Neuronal stem cell (in vitro differentiated cells): ENCODE data around the gene DOK3.
A peak's percentile ranks its signal among the peaks of the same experiment; 100 is the strongest.

Experiments used
- DNase-seq: peaks from one replicate; pipeline ENCODE4 v3.0.0-alpha.2; 2013; ENCODE audit warnings: low spot score
- H2AFZ ChIP-seq: one replicate; pipeline ENCODE4 v1.6.1; 2013; ENCODE audit warnings: mild to moderate bottlenecking, low read length, inconsistent platforms
- H2AK5ac ChIP-seq: 2 replicates; pipeline ENCODE4 v1.6.1; 2013; ENCODE audit warnings: low read depth, mild to moderate bottlenecking, inconsistent platforms, low read length, moderate library complexity, mixed read lengths
- H2BK120ac ChIP-seq: 2 replicates; pipeline ENCODE4 v1.6.1; 2013; ENCODE audit warnings: low read depth, mild to moderate bottlenecking, inconsistent platforms, low read length, moderate library complexity, mixed read lengths
- H2BK12ac ChIP-seq: one replicate; pipeline ENCODE4 v1.6.1; 2013; ENCODE audit warnings: low read length, inconsistent platforms
- H2BK15ac ChIP-seq: 2 replicates; pipeline ENCODE4 v1.6.1; 2013; ENCODE audit warnings: mild to moderate bottlenecking, low read length, inconsistent platforms, mixed read lengths
- H2BK5ac ChIP-seq: one replicate; pipeline ENCODE4 v1.6.1; 2013; ENCODE audit warnings: inconsistent platforms, mild to moderate bottlenecking, low read length, moderate library complexity
- H3K14ac ChIP-seq: one replicate; pipeline ENCODE4 v1.6.1; 2013; ENCODE audit warnings: low read length, inconsistent platforms
- H3K18ac ChIP-seq: 2 replicates; pipeline ENCODE4 v1.6.1; 2013; ENCODE audit warnings: low read length, inconsistent platforms
- H3K23ac ChIP-seq: 2 replicates; pipeline ENCODE4 v1.6.1; 2013; ENCODE audit warnings: low read depth, mild to moderate bottlenecking, mixed read lengths, low read length, inconsistent platforms; ENCODE audit not compliant: poor library complexity
- H3K27ac ChIP-seq: replicated peaks from 3 replicates; pipeline ENCODE4 v1.5.1; 2013; ENCODE audit warnings: low read length, inconsistent platforms
- H3K27me3 ChIP-seq, 3 experiments: 2 replicates each; pipeline ENCODE4 v1.6.1; 2013; ENCODE audit warnings: low read length in 3 of 3, mild to moderate bottlenecking in 2 of 3, inconsistent platforms in 1 of 3, low read depth in 1 of 3, mixed read lengths in 1 of 3, moderate library complexity in 1 of 3; ENCODE audit not compliant: control insufficient read depth in 3 of 3, insufficient read depth in 3 of 3
- H3K36me3 ChIP-seq, 2 donors: replicated peaks in 1 of 2; 2 replicates each; pipeline ENCODE4 v1.6.1; 2013; ENCODE audit warnings: low read length in 2 of 2; ENCODE audit not compliant: control insufficient read depth in 2 of 2, insufficient read depth in 2 of 2
- H3K4ac ChIP-seq: 2 replicates; pipeline ENCODE4 v1.6.1; 2013; ENCODE audit warnings: inconsistent platforms, mild to moderate bottlenecking, low read length, moderate library complexity
- H3K4me1 ChIP-seq, 2 donors: 1 replicate in 1 of 2; 2 replicates in 1 of 2; pipeline ENCODE4 v1.6.1; 2013; ENCODE audit warnings: low read length in 2 of 2, low read depth in 1 of 2; ENCODE audit not compliant: control insufficient read depth in 2 of 2, insufficient read depth in 1 of 2
- H3K4me2 ChIP-seq: one replicate; pipeline ENCODE4 v1.6.1; 2013; ENCODE audit warnings: mild to moderate bottlenecking, low read length, inconsistent platforms; ENCODE audit not compliant: insufficient read depth, poor library complexity, severe bottlenecking
- H3K4me3 ChIP-seq, 2 donors: 2 replicates each; pipeline ENCODE4 v1.5.1; 2013; ENCODE audit warnings: low read length in 2 of 2, mild to moderate bottlenecking in 2 of 2, inconsistent platforms in 1 of 2, moderate library complexity in 1 of 2
- H3K79me1 ChIP-seq: one replicate; pipeline ENCODE4 v1.6.1; 2013; ENCODE audit warnings: low read depth, mild to moderate bottlenecking, inconsistent platforms, low read length, moderate library complexity
- H3K9ac ChIP-seq: one replicate; pipeline ENCODE4 v1.6.1; 2013; ENCODE audit warnings: mild to moderate bottlenecking, low read depth, low read length, inconsistent platforms; ENCODE audit not compliant: poor library complexity
- H3K9me3 ChIP-seq, 2 donors: replicated peaks in 1 of 2; 2 replicates each; pipeline versions ENCODE3 to v1.6.1; 2013; ENCODE audit warnings: low read length in 2 of 2, mild to moderate bottlenecking in 2 of 2, inconsistent platforms in 1 of 2, low read depth in 1 of 2, mixed read lengths in 1 of 2, moderate library complexity in 1 of 2; ENCODE audit not compliant: control insufficient read depth in 2 of 2, insufficient read depth in 1 of 2
- H4K8ac ChIP-seq: one replicate; pipeline ENCODE4 v1.6.1; 2013; ENCODE audit warnings: low read depth, mild to moderate bottlenecking, inconsistent platforms, low read length, moderate library complexity
- H4K91ac ChIP-seq: one replicate; pipeline ENCODE4 v1.6.1; 2013; ENCODE audit warnings: low read length, low read depth, mild to moderate bottlenecking, inconsistent platforms; ENCODE audit not compliant: poor library complexity
- WGBS, 2 donors: extraction: QIAGEN DNeasy Blood & Tissue Kit; methylation state at CpG; one replicate each; pipeline ENCODE4 v1.1.7; 2013; ENCODE audit warnings: missing lambda C conversion rate in 2 of 2, mixed read lengths in 1 of 2; ENCODE audit not compliant: insufficient read length in 2 of 2, insufficient replicate concordance in 1 of 2; ENCODE audit errors: extremely low coverage in 2 of 2; 5-methylcytosine and 5-hydroxymethylcytosine counted together

DOK3 gene

DNA sequence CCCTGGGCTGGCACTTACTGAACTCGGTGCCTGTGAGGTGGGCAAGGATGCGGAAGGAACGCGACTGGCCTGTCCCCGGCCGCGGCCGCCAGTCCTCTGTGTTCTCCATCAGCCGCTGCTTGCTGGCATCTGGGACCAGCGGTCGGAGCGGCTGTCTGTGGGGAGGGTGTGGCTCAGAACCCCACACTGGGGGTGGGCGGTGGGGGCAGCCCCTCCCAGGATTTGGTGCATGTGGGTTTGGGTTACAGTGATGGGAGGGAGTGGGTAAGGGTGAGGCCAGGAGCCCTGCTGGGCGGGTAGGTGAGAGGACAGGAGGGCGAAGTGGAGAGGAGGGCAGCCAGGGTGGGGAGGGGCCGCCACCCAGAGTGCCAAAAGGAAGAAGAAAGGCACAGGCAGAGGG lies 18.6 kb downstream of the DOK3 start:
- WGBS, 2 donors, result no CpG with 5 or more reads among the region's 16 CpGs
- peaks cover 15 to 26% of the 10 kb centered on the region in 2 donors for H3K4me1 ChIP-seq
- no peak for DNase-seq
- H3K9me3 ChIP-seq, result no peaks in the 10 kb centered on the region
- H3K36me3 ChIP-seq, result peaks cover 62 to 93% of the 10 kb centered on the region in 2 donors
- H3K23ac ChIP-seq, result peak overlapping the region; percentile 49
- no peak overlapping the region for H2BK120ac ChIP-seq
- H3K14ac ChIP-seq, result peak overlapping the region; percentile 47
- H3K4me3 ChIP-seq, result no peak overlapping the region
- H4K8ac ChIP-seq, result no peak overlapping the region
- H4K91ac ChIP-seq, result no peak overlapping the region
- H2BK15ac ChIP-seq, result no peak overlapping the region
- no peak overlapping the region for H3K27ac ChIP-seq
- peak overlapping the region; percentile 40 for H2AK5ac ChIP-seq
- H3K4me2 ChIP-seq, result no peak overlapping the region
- no peak overlapping the region for H3K4ac ChIP-seq
- peak overlapping the region; percentile 78 for H3K18ac ChIP-seq
- H3K27me3 ChIP-seq, result no peaks in the 10 kb centered on the region
- peak overlapping the region; percentile 88 for H2BK5ac ChIP-seq
- H3K9ac ChIP-seq, result peak overlapping the region; percentile 65
- H3K79me1 ChIP-seq, result peaks cover 26% of the 10 kb centered on the region
- no peak overlapping the region for H2AFZ ChIP-seq
- peak overlapping the region; percentile 26 for H2BK12ac ChIP-seq

GRCh38 chr5:177490311-177490991 lies 19.2 kb downstream of the DOK3 start:
- H3K79me1 ChIP-seq, result peaks cover 26% of the 10 kb centered on the region
- no peak overlapping the region for H3K9ac ChIP-seq
- peak overlapping the region in 1 of 2 donors; percentile 38 for H3K4me3 ChIP-seq
- peaks cover 11 to 22% of the 10 kb centered on the region in 2 donors for H3K4me1 ChIP-seq
- no peaks in the 10 kb centered on the region for H3K27me3 ChIP-seq
- no peaks in the 10 kb centered on the region for H3K9me3 ChIP-seq
- no CpG with 5 or more reads among the region's 15 CpGs for WGBS, 2 donors
- peak overlapping the region; percentile 40 for H2AK5ac ChIP-seq
- H2BK12ac ChIP-seq, result peak overlapping the region; percentile 26
- H2BK120ac ChIP-seq, result no peak overlapping the region
- no peak overlapping the region for H3K27ac ChIP-seq
- no peak overlapping the region for H4K91ac ChIP-seq
- H4K8ac ChIP-seq, result no peak overlapping the region
- H2BK15ac ChIP-seq, result no peak overlapping the region
- H3K18ac ChIP-seq, result peak overlapping the region; percentile 36
- peak overlapping the region; percentile 49 for H3K23ac ChIP-seq
- peak overlapping the region; percentile 47 for H3K14ac ChIP-seq
- no peak for DNase-seq
- H3K4ac ChIP-seq, result no peak overlapping the region
- H3K36me3 ChIP-seq, result peaks cover 63 to 95% of the 10 kb centered on the region in 2 donors
- H2BK5ac ChIP-seq, result peak overlapping the region; percentile 88
- no peak overlapping the region for H3K4me2 ChIP-seq
- no peak overlapping the region for H2AFZ ChIP-seq

GRCh38 chr5:177489119-177489716 lies 20.4 kb downstream of the DOK3 start:
- H2BK15ac ChIP-seq, result no peak overlapping the region
- H3K4me2 ChIP-seq, result no peak overlapping the region
- no peak overlapping the region for H2BK5ac ChIP-seq
- no peak overlapping the region for H3K23ac ChIP-seq
- H3K79me1 ChIP-seq, result peaks cover 30% of the 10 kb centered on the region
- peaks cover 0 to 2% of the 10 kb centered on the region in 2 donors for H3K9me3 ChIP-seq
- DNase-seq, result no peak
- H3K4me1 ChIP-seq, result peaks cover 0 to 11% of the 10 kb centered on the region in 2 donors
- H3K18ac ChIP-seq, result no peak overlapping the region
- WGBS, 2 donors, result no CpG with 5 or more reads among the region's 26 CpGs
- H4K91ac ChIP-seq, result no peak overlapping the region
- H2BK120ac ChIP-seq, result no peak overlapping the region
- H3K14ac ChIP-seq, result no peak overlapping the region
- H3K9ac ChIP-seq, result no peak overlapping the region
- peaks cover 75 to 95% of the 10 kb centered on the region in 2 donors for H3K36me3 ChIP-seq
- H3K4me3 ChIP-seq, result no peak overlapping the region
- no peak overlapping the region for H2AFZ ChIP-seq
- no peak overlapping the region for H3K27ac ChIP-seq
- no peak overlapping the region for H2AK5ac ChIP-seq
- no peak overlapping the region for H4K8ac ChIP-seq
- no peak overlapping the region for H3K4ac ChIP-seq
- no peak overlapping the region for H2BK12ac ChIP-seq
- H3K27me3 ChIP-seq, result no peaks in the 10 kb centered on the region

DNA sequence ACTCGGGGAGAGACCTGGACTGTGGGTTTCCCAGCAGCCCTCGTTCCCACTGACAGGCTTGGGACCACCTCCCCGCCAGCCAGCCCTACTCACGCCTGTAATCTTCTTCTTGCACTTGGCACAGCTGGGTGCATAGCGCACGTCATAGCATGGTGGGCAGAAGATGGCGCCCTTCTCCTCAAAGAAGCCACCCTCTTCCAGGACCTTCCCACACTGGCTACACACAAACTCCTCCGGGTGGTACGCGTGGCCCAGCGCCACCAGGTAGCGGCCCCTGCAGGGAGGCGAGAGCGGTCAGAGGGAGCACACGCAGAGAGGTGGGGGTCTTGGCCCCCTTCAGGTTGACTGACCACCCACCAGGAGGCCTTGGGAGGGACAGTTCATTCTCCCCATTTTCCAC lies 21.7 kb downstream of the DOK3 start:
- Histone ChIP-seq H2BK12ac (no peak overlapping the region), H3K9me3 (peaks cover 0 to 2% of the 10 kb centered on the region in 2 donors), H3K79me1 (peaks cover 28% of the 10 kb centered on the region), H3K27ac (no peak overlapping the region), H3K4ac (no peak overlapping the region), H2BK5ac (no peak overlapping the region), H4K8ac (no peak overlapping the region), H3K27me3 (no peaks in the 10 kb centered on the region), H4K91ac (peak overlapping the region; percentile 77), H3K4me3 (no peak overlapping the region), H2BK120ac (no peak overlapping the region), H2AFZ (no peak overlapping the region), H3K14ac (no peak overlapping the region), H3K4me1 (peaks cover 0 to 7% of the 10 kb centered on the region in 2 donors), H2AK5ac (no peak overlapping the region), H3K18ac (no peak overlapping the region), H2BK15ac (no peak overlapping the region), H3K4me2 (no peak overlapping the region), H3K9ac (no peak overlapping the region), H3K23ac (no peak overlapping the region), H3K36me3 (peaks cover 78 to 95% of the 10 kb centered on the region in 2 donors)
- WGBS, 2 donors, result no CpG with 5 or more reads among the region's 15 CpGs
- no peak for DNase-seq
